Neural cell (in vitro differentiated cells): ENCODE results near the gene CRTC1.

ENCODE experiments used
- EP300 ChIP-seq: fragments of 450-650 bp; conservative IDR thresholded peaks from 2 replicates; pipeline ENCODE4 v1.6.1; 2014; ENCODE audit warnings: antibody characterized with exemption, mild to moderate bottlenecking, moderate library complexity; ENCODE audit not compliant: poor library complexity, severe bottlenecking
- POLR2AphosphoS5 ChIP-seq: IDR thresholded peaks from 2 replicates; pipeline ENCODE4 v1.6.1; 2012

DNA sequence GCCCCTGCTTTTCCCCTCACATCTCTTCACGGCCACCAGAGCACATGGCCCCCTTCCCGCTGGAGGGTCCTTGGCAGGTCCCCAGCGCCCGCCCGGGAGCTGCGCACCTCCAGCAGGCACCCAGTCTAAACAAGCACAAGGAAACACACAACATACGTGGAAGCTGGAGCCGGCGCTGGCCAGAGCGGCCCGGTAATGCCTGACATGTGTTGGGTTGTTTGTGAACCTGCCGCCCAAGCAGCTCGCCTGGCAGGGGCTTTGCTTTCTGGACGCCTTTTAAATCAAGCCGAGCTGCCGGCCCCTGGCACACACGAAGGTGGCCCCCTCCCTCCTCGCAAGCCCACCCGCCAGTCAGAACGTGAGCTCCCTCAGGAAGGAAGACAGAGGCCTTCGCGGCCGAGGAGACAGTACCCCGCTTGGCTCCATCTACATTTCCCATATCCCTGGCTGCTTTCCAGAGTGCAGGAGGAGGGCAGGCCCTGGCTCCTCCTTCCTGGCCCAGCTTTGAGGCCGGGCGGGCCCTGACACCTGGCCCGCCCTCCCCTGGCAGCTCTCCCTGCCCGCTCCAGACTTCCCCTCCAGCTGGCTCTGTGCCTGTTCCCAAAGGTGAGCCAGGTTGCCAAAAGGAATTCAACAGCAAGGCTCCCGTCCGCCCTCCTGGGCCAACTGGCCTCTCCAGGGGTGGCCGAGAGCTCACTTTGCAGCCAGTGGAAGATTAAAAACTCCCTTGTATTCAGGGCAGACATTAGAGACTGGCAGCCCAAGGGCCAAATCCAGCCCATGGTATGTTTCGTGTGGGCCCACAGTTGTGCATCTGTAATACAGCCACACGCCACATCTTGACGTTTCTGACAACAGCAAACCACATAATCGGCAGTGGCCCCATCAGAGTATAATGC is 78.9 kb downstream of the CRTC1 start:
- TF ChIP-seq POLR2AphosphoS5 = no peak
- no peak for TF ChIP-seq EP300
